T-helper 1 cell treated with Interleukin-12 subunit alpha and Interleukin-12 subunit beta and Interleukin-4 antibody, amounts not matched to agents 30 μg/mL and 1 μg/mL, for 36 hours (primary cell): ENCODE measurements around the gene AOPEP.
A peak's percentile ranks its signal among the peaks of the same experiment; 100 is the strongest.

ENCODE experiments used
- H3K27ac Mint-ChIP-seq: one replicate; pipeline ENCODE4 v1.8.0; 2021; ENCODE audit warnings: mild to moderate bottlenecking, mixed read lengths
- H3K27me3 Mint-ChIP-seq: one replicate; pipeline ENCODE4 v1.8.0; 2021; ENCODE audit warnings: low read depth, mixed read lengths
- H3K36me3 Mint-ChIP-seq: one replicate; pipeline ENCODE4 v1.8.0; 2021; ENCODE audit warnings: low read depth, mixed read lengths
- H3K4me1 Mint-ChIP-seq: one replicate; pipeline ENCODE4 v1.8.0; 2021; ENCODE audit warnings: low read depth, mixed read lengths
- H3K4me3 Mint-ChIP-seq: one replicate; pipeline ENCODE4 v1.8.0; 2021; ENCODE audit warnings: mild to moderate bottlenecking, moderate library complexity, mixed read lengths
- H3K9me3 Mint-ChIP-seq: one replicate; pipeline ENCODE4 v1.8.0; 2021; ENCODE audit warnings: mixed read lengths

The AOPEP gene

GRCh38 chr9:94991961-94992907 is 265.7 kb downstream of the AOPEP start:
- Mint-ChIP-seq H3K9me3 (no peaks in the 10 kb centered on the region), H3K27me3 (peaks cover under 1% of the 10 kb centered on the region)

GRCh38 chr9:94993160-94993820 is 266.8 kb downstream of the AOPEP start:
- Mint-ChIP-seq H3K27me3 (no peaks in the 10 kb centered on the region), H3K4me3 (no peak overlapping the region), H3K9me3 (no peaks in the 10 kb centered on the region), H3K4me1 (no peaks in the 10 kb centered on the region), H3K27ac (no peak overlapping the region), H3K36me3 (peaks cover 1% of the 10 kb centered on the region)

More at GRCh38 chr9:94991961-94992907, 265.7 kb downstream of the AOPEP start:
- no peak overlapping the region for H3K27ac Mint-ChIP-seq
- no peaks in the 10 kb centered on the region for H3K4me1 Mint-ChIP-seq
- no peak overlapping the region for H3K4me3 Mint-ChIP-seq
- H3K36me3 Mint-ChIP-seq = peaks cover 1% of the 10 kb centered on the region

- H3K36me3 Mint-ChIP-seq = peaks cover 1% of the 10 kb centered on the region
- H3K4me1 Mint-ChIP-seq = no peaks in the 10 kb centered on the region
- no peak overlapping the region for H3K27ac Mint-ChIP-seq
- H3K4me3 Mint-ChIP-seq = no peak overlapping the region
- H3K27me3 Mint-ChIP-seq = no peaks in the 10 kb centered on the region
- H3K9me3 Mint-ChIP-seq = no peaks in the 10 kb centered on the region
Measured at GRCh38 chr9:94993821-94994165, 267.3 kb downstream of the AOPEP start.

GRCh38 chr9:94995048-94995693 is 268.7 kb downstream of the AOPEP start:
- H3K9me3 Mint-ChIP-seq = no peaks in the 10 kb centered on the region
- no peak overlapping the region for H3K4me3 Mint-ChIP-seq
- H3K27me3 Mint-ChIP-seq = peaks cover 7% of the 10 kb centered on the region
- H3K36me3 Mint-ChIP-seq = peaks cover 1% of the 10 kb centered on the region
- H3K27ac Mint-ChIP-seq = no peak overlapping the region
- no peaks in the 10 kb centered on the region for H3K4me1 Mint-ChIP-seq

GRCh38 chr9:94996641-94997040 is 270.1 kb downstream of the AOPEP start:
- peaks cover 17% of the 10 kb centered on the region for H3K27me3 Mint-ChIP-seq
- no peaks in the 10 kb centered on the region for H3K4me1 Mint-ChIP-seq
- H3K36me3 Mint-ChIP-seq = peaks cover 1% of the 10 kb centered on the region
- no peak overlapping the region for H3K4me3 Mint-ChIP-seq
- H3K9me3 Mint-ChIP-seq = no peaks in the 10 kb centered on the region
- no peak overlapping the region for H3K27ac Mint-ChIP-seq

- Mint-ChIP-seq H3K27me3 (peaks cover 28% of the 10 kb centered on the region), H3K9me3 (no peaks in the 10 kb centered on the region), H3K36me3 (peaks cover 1% of the 10 kb centered on the region), H3K4me1 (no peaks in the 10 kb centered on the region), H3K27ac (no peak overlapping the region), H3K4me3 (no peak overlapping the region)
Measured at GRCh38 chr9:94997727-94998126, 271.2 kb downstream of the AOPEP start.

GRCh38 chr9:94999832-95000231 is 273.3 kb downstream of the AOPEP start:
- Mint-ChIP-seq H3K36me3 (peaks cover 1% of the 10 kb centered on the region), H3K9me3 (no peaks in the 10 kb centered on the region), H3K4me3 (no peak overlapping the region), H3K27me3 (peaks cover 40% of the 10 kb centered on the region), H3K4me1 (peaks cover 5% of the 10 kb centered on the region), H3K27ac (no peak overlapping the region)

GRCh38 chr9:95000821-95001220 is 274.3 kb downstream of the AOPEP start:
- H3K27ac Mint-ChIP-seq = no peak overlapping the region
- peaks cover 45% of the 10 kb centered on the region for H3K27me3 Mint-ChIP-seq
- no peaks in the 10 kb centered on the region for H3K36me3 Mint-ChIP-seq
- H3K4me3 Mint-ChIP-seq = no peak overlapping the region
- H3K4me1 Mint-ChIP-seq = peaks cover 8% of the 10 kb centered on the region
- no peaks in the 10 kb centered on the region for H3K9me3 Mint-ChIP-seq

GRCh38 chr9:95001720-95002119 is 275.2 kb downstream of the AOPEP start:
- H3K9me3 Mint-ChIP-seq = no peaks in the 10 kb centered on the region
- peaks cover 14% of the 10 kb centered on the region for H3K4me1 Mint-ChIP-seq
- H3K27me3 Mint-ChIP-seq = peaks cover 48% of the 10 kb centered on the region
- no peak overlapping the region for H3K27ac Mint-ChIP-seq
- no peaks in the 10 kb centered on the region for H3K36me3 Mint-ChIP-seq
- no peak overlapping the region for H3K4me3 Mint-ChIP-seq

- H3K27ac Mint-ChIP-seq = peak overlapping the region; percentile 26
Measured at GRCh38 chr9:95003689-95004410, 277.4 kb downstream of the AOPEP start.

GRCh38 chr9:95004411-95005277 is 278.1 kb downstream of the AOPEP start:
- Mint-ChIP-seq H3K4me1 (peaks cover 27% of the 10 kb centered on the region), H3K9me3 (no peaks in the 10 kb centered on the region), H3K4me3 (peak overlapping the region; percentile 80), H3K27me3 (peaks cover 50% of the 10 kb centered on the region), H3K27ac (peak overlapping the region; percentile 26), H3K36me3 (peaks cover 10% of the 10 kb centered on the region)

More at GRCh38 chr9:95003689-95004410, 277.4 kb downstream of the AOPEP start:
- Mint-ChIP-seq H3K36me3 (peaks cover 8% of the 10 kb centered on the region), H3K4me1 (peaks cover 26% of the 10 kb centered on the region), H3K9me3 (no peaks in the 10 kb centered on the region), H3K4me3 (peak overlapping the region; percentile 80), H3K27me3 (peaks cover 54% of the 10 kb centered on the region)

GRCh38 chr9:95005278-95006143 is 279.0 kb downstream of the AOPEP start:
- H3K4me1 Mint-ChIP-seq = peaks cover 27% of the 10 kb centered on the region
- peaks cover 47% of the 10 kb centered on the region for H3K27me3 Mint-ChIP-seq
- H3K4me3 Mint-ChIP-seq = peak overlapping the region; percentile 78
- no peaks in the 10 kb centered on the region for H3K9me3 Mint-ChIP-seq
- H3K27ac Mint-ChIP-seq = peak overlapping the region; percentile 71
- peaks cover 10% of the 10 kb centered on the region for H3K36me3 Mint-ChIP-seq
